GM21367 (cell line): ENCODE results near the gene P2RY4.
A peak's percentile ranks its signal among the peaks of the same experiment; 100 is the strongest.
"Not testable (repeated sequence)": the region's sequence is repeated elsewhere in the genome, so short reads cannot be mapped to it uniquely, and the experiment has no call there.

Experiments
- ATAC-seq: cut with Tn5 transposase; IDR thresholded peaks from one replicate; pipeline ENCODE4 v1.9.1; 2021; ENCODE audit not compliant: unreplicated experiment

The P2RY4 gene

GRCh38 chrX:70260104-70260503, at the start of gene P2RY4:
TSS of gene P2RY4 (minus strand) at chrX:70260204. CDS start at chrX:70259624, 580 bp downstream.
- ATAC-seq = no peak

GRCh38 chrX:70301716-70302115, 41.7 kb upstream of the P2RY4 start:
- no peak for ATAC-seq

- no peak for ATAC-seq
These were observed 33.6 kb upstream of the P2RY4 start for GRCh38 chrX:70293621-70294020.

- no peak for ATAC-seq
These were observed 32.8 kb upstream of the P2RY4 start for GRCh38 chrX:70292788-70293187.

- peak; percentile 94 for ATAC-seq
These were observed 30.1 kb upstream of the P2RY4 start, which contains the start of the genes KIF4A and PDZD11 for GRCh38 chrX:70289793-70290770. TSS of gene KIF4A (plus strand) at chrX:70290104. CDS start at chrX:70290459, 355 bp downstream. TSS of gene PDZD11 (minus strand) at chrX:70289927. CDS start at chrX:70289341, 586 bp downstream.

- ATAC-seq = no peak
These were observed 29.3 kb upstream of the P2RY4 start for GRCh38 chrX:70289168-70289792.

- ATAC-seq = no peak
These were observed 21.9 kb upstream of the P2RY4 start, which contains the start of gene RAB41 for GRCh38 chrX:70281951-70282350. TSS of gene RAB41 (plus strand) at chrX:70282172. CDS start at chrX:70282218, 46 bp downstream.

GRCh38 chrX:70280573-70280972, 20.6 kb upstream of the P2RY4 start:
- ATAC-seq = no peak

- no peak for ATAC-seq
These were observed 19.1 kb upstream of the P2RY4 start for GRCh38 chrX:70279081-70279480.

GRCh38 chrX:70274029-70274428, 14.0 kb upstream of the P2RY4 start:
- not testable (repeated sequence) for ATAC-seq

- no peak for ATAC-seq
These were observed 8.0 kb upstream of the P2RY4 start, which contains the start of gene ARR3 for GRCh38 chrX:70268034-70268433. TSS of gene ARR3 (plus strand) at chrX:70268334. CDS start at chrX:70269386, 1,052 bp downstream.

GRCh38 chrX:70264784-70265183, 4.8 kb upstream of the P2RY4 start:
- ATAC-seq = no peak

- no peak for ATAC-seq
These were observed 3.1 kb upstream of the P2RY4 start for GRCh38 chrX:70262952-70263567.

GRCh38 chrX:70257423-70258288, 2.3 kb downstream of the P2RY4 start:
- ATAC-seq = no peak

GRCh38 chrX:70255452-70255851, 4.6 kb downstream of the P2RY4 start:
- no peak for ATAC-seq

GRCh38 chrX:70254909-70255308, 5.1 kb downstream of the P2RY4 start:
- no peak for ATAC-seq

GRCh38 chrX:70254063-70254400, 6.0 kb downstream of the P2RY4 start:
- no peak for ATAC-seq

GRCh38 chrX:70253377-70254062, 6.5 kb downstream of the P2RY4 start:
- ATAC-seq = no peak

GRCh38 chrX:70252491-70252890, 7.5 kb downstream of the P2RY4 start:
- ATAC-seq = no peak

GRCh38 chrX:70247252-70247651, 12.8 kb downstream of the P2RY4 start:
- ATAC-seq = no peak
